Endothelial cell of umbilical vein (primary cell): ENCODE results near the gene UNC5A. TPM values are rescaled to one million over a fixed set of nuclear protein-coding genes. Genes with fewer than 3 reads are reported as not detected.

ENCODE experiments used
- BruUV-seq: library from RNA; stranded (reverse); fragments of 400-500 nt; replicated peaks from 2 replicates; lab custom pipeline; 2021; lab: Mats Ljungman, UMichigan
- CTCF ChIA-PET: fragments of 300-600, 350-600 bp; sonication (Branson Sonifier 250); formaldehyde crosslinking; loops from one replicate; lab custom pipeline; 2021; ENCODE audit warnings: antibody characterized with exemption, inconsistent platforms; lab: Charles Lee
- POLR2A ChIA-PET: fragments of 300-600, 350-600 bp; sonication (Branson Sonifier 250); formaldehyde crosslinking; loops from one replicate; lab custom pipeline; 2021; ENCODE audit warnings: antibody characterized with exemption, inconsistent platforms; lab: Charles Lee
- DNase-seq: peaks from one replicate; pipeline ENCODE4 v3.0.0-alpha.2; 2011; ENCODE audit warnings: low read depth, low spot score
- FAIRE-seq: peaks from 2 replicates; lab custom pipeline; 2011; peaks lifted over from hg19 to GRCh38; lab: Jason Lieb, UNC
- H2AFZ ChIP-seq: 2 replicates; pipeline ENCODE4 v1.6.0; 2012; ENCODE audit warnings: low read depth, low read length, control low read depth, inconsistent platforms
- H3K27ac ChIP-seq: 2 replicates; pipeline ENCODE4 v1.5.1; 2011; ENCODE audit warnings: low read depth, mild to moderate bottlenecking, control low read depth, low read length, moderate library complexity; ENCODE audit not compliant: insufficient read depth
- H3K27me3 ChIP-seq, 2 experiments: 2 replicates each; pipeline versions ENCODE4 v1.6.0 to v1.6.1; 2011; ENCODE audit warnings: low read length in 2 of 2, mixed read lengths in 1 of 2; ENCODE audit not compliant: control insufficient read depth in 2 of 2, insufficient read depth in 2 of 2
- H3K36me3 ChIP-seq, 2 experiments: 2 replicates in 1 of 2; 3 replicates in 1 of 2; pipeline ENCODE4 v1.5.1; 2011; ENCODE audit warnings: low read length in 2 of 2, mild to moderate bottlenecking in 1 of 2, moderate library complexity in 1 of 2; ENCODE audit not compliant: control insufficient read depth in 2 of 2, insufficient read depth in 2 of 2; ENCODE audit errors: extremely low read depth in 1 of 2
- H3K4me1 ChIP-seq: 3 replicates; pipeline ENCODE4 v1.5.1; 2011; ENCODE audit warnings: mild to moderate bottlenecking, low read length; ENCODE audit not compliant: control insufficient read depth, insufficient read depth; ENCODE audit errors: extremely low read depth
- H3K4me2 ChIP-seq: 2 replicates; pipeline ENCODE4 v1.6.1; 2011; ENCODE audit warnings: low read length, control low read depth, mixed read lengths; ENCODE audit not compliant: insufficient read depth
- H3K4me3 ChIP-seq, 3 experiments: fragments of 200-600 bp in 1 of 3; sonication (generic), shearing (Covaris generic) in 1 of 3; replicated peaks in 1 of 3; 2 replicates each; pipeline ENCODE4 v1.5.1; 2011 to 2016; ENCODE audit warnings: control low read depth in 3 of 3, low read length in 3 of 3, mild to moderate bottlenecking in 2 of 3, inconsistent platforms in 1 of 3, low read depth in 1 of 3, moderate library complexity in 1 of 3; ENCODE audit not compliant: insufficient read depth in 1 of 3
- H3K79me2 ChIP-seq: 2 replicates; pipeline ENCODE4 v1.6.0; 2012; ENCODE audit warnings: low read length, inconsistent platforms; ENCODE audit not compliant: control insufficient read depth, insufficient read depth
- H3K9ac ChIP-seq: replicated peaks from 2 replicates; pipeline ENCODE3; 2011; ENCODE audit warnings: low read length, control low read depth; ENCODE audit not compliant: insufficient read depth; ENCODE audit errors: extremely low read depth
- H3K9me1 ChIP-seq: replicated peaks from 3 replicates; pipeline ENCODE4 v1.6.0; 2011; ENCODE audit warnings: mild to moderate bottlenecking, low read length; ENCODE audit not compliant: control insufficient read depth, insufficient read depth; ENCODE audit errors: extremely low read depth
- H3K9me3 ChIP-seq: replicated peaks from 2 replicates; pipeline ENCODE4 v1.5.1; 2012; ENCODE audit warnings: low read length, inconsistent platforms; ENCODE audit not compliant: control insufficient read depth, insufficient read depth
- H4K20me1 ChIP-seq: replicated peaks from 2 replicates; pipeline ENCODE3; 2011; ENCODE audit warnings: mild to moderate bottlenecking, low read length; ENCODE audit not compliant: control insufficient read depth, insufficient read depth; ENCODE audit errors: extremely low read depth
- EZH2 ChIP-seq: IDR thresholded peaks from 2 replicates; pipeline ENCODE4 v1.6.1; 2012; ENCODE audit warnings: borderline replicate concordance, low read depth, mild to moderate bottlenecking, moderate library complexity, low read length, inconsistent platforms; ENCODE audit not compliant: severe bottlenecking
- FOS ChIP-seq: IDR thresholded peaks from 2 replicates; pipeline ENCODE4 v1.6.1; 2011; ENCODE audit warnings: mild to moderate bottlenecking, low read length, moderate library complexity, borderline replicate concordance; ENCODE audit not compliant: insufficient read depth
- GATA2 ChIP-seq: IDR thresholded peaks from 2 replicates; pipeline ENCODE4 v1.7.0; 2011; ENCODE audit warnings: low read depth, mild to moderate bottlenecking, moderate library complexity, mixed read lengths, low read length; ENCODE audit not compliant: insufficient read length, insufficient read depth
- JUN ChIP-seq: IDR thresholded peaks from 2 replicates; pipeline ENCODE4 v1.6.1; 2011; ENCODE audit warnings: borderline replicate concordance, low read depth; ENCODE audit not compliant: insufficient read length, insufficient read depth
- MYC ChIP-seq: IDR thresholded peaks from one replicate; pipeline ENCODE4 v1.6.1; 2011; ENCODE audit warnings: mild to moderate bottlenecking, low read depth, low read length
- POLR2A ChIP-seq: IDR thresholded peaks from 2 replicates; pipeline ENCODE4 v1.6.1; 2012; ENCODE audit warnings: low read depth, mild to moderate bottlenecking, control low read depth, low read length
- POLR2AphosphoS5 ChIP-seq: IDR thresholded peaks from 2 replicates; pipeline ENCODE4 v1.6.1; 2012; ENCODE audit warnings: low read depth, mild to moderate bottlenecking, control low read depth, low read length, moderate library complexity; ENCODE audit not compliant: insufficient read depth
- dilution Hi-C: fragments of 300-500 bp; cut with MboI; formaldehyde crosslinking; loops from one replicate; pipeline ENCODE4 v1.15.0; 2019; ENCODE audit warnings: low sequenced_read_pairs; ENCODE audit not compliant: extremely low pct_ligation_motif_present
- intact Hi-C: fragments of 100-400 bp; cut with micrococcal nuclease; formaldehyde crosslinking; loops from one replicate; pipeline ENCODE4 v1.10.0; 2022
- polyA plus RNA-seq, 4 experiments: library from polyadenylated mRNA; depleted of rRNA in 3 of 4; stranded (reverse) in 3 of 4; unstranded in 1 of 4; fragments of >200 nt; gene quantifications; 2 replicates each; pipeline versions ENCODE4 v1.2.1 to v1.2.3, GENCODE V29; 2011 to 2012; ENCODE audit warnings: missing spikeins in 1 of 4
- total RNA-seq: library from RNA; stranded (reverse); gene quantifications from 2 replicates; pipeline ENCODE4 v1.2.3, GENCODE V29; 2021
- TF ChIP-seq, protein P1 (sequence below), 2 donors: IDR thresholded peaks; 1 replicate in 1 of 2; 2 replicates in 1 of 2; pipeline ENCODE4 v1.5.1; 2011; ENCODE audit warnings: low read length in 2 of 2, mild to moderate bottlenecking in 2 of 2, moderate library complexity in 2 of 2, control low read depth in 1 of 2, inconsistent platforms in 1 of 2, low read depth in 1 of 2; ENCODE audit not compliant: insufficient read depth in 1 of 2; ENCODE audit errors: extremely low read depth in 1 of 2
- TF ChIP-seq, protein P2 (sequence below): IDR thresholded peaks from 2 replicates; pipeline ENCODE4 v1.6.1; 2011; ENCODE audit not compliant: insufficient read depth, insufficient read length

The UNC5A gene
- total and polyA plus RNA-seq, 2 donors (not counting 3 experiments of a cell fraction or from before 2014, with no cell fraction given) = 0.08 to 0.22 TPM

DNA sequence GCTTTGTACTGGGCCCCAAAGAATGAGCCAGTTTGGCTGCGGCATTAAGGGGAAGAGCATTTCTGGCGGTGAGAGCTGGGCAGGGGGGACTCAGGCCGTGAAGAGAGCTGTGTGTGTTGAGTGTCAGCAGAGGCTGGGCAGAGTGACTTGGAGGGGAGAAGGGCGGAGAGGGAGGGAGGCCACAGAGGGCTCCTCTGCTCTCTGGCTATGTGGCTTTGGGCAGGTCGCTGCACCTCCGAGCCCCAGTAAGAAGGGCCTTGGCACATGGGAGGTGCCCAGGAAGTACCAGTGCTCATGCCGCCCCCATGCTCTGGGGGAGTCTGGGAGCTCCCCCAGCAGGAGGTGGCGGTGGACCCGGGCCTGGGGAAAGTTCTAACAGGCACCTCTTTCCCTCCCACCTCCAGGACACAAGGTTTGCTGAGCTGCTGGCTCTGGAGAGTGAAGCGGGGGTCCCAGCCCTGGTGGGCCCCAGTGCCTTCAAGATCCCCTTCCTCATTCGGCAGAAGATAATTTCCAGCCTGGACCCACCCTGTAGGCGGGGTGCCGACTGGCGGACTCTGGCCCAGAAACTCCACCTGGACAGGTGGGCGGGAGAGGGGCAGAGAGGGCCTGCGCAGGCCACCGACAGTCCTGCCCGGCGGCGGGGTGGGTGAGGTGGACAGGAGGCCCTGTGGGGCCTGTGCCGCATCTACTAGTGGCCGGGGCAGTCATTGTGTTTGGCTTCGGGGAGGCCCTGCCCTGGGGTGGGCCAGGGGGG, 68.7 kb downstream of the UNC5A start:
- FAIRE-seq (no peak), DNase-seq (no peak)
- Histone ChIP-seq H3K9me3 (no peaks in the 10 kb centered on the region), H2AFZ (no peak overlapping the region), H3K4me3 (no peak overlapping the region), H3K36me3 (no peaks in the 10 kb centered on the region), H3K9me1 (no peaks in the 10 kb centered on the region), H3K27ac (no peak overlapping the region), H4K20me1 (no peaks in the 10 kb centered on the region), H3K4me2 (no peak overlapping the region), H3K27me3 (no peaks in the 10 kb centered on the region), H3K9ac (no peak overlapping the region), H3K79me2 (no peaks in the 10 kb centered on the region), H3K4me1 (no peaks in the 10 kb centered on the region)
- intact Hi-C loops = no loop called here
- dilution Hi-C loops = no loop called here
- no TSS peak for BruUV-seq
- CTCF ChIA-PET = interaction anchor here (1.1 to 1.4 kb wide), 3 partner anchors 8 to 219 kb away, joined by 3 to 4 read pairs (median 4); no protein-coding TSS in a partner anchor
- TF ChIP-seq JUN = no peak
- POLR2A ChIA-PET = interaction anchor here (0.9 kb wide), 1 partner anchor 128 kb away, joined by 3 read pairs; the partner anchor contains the start of gene UIMC1

DNA sequence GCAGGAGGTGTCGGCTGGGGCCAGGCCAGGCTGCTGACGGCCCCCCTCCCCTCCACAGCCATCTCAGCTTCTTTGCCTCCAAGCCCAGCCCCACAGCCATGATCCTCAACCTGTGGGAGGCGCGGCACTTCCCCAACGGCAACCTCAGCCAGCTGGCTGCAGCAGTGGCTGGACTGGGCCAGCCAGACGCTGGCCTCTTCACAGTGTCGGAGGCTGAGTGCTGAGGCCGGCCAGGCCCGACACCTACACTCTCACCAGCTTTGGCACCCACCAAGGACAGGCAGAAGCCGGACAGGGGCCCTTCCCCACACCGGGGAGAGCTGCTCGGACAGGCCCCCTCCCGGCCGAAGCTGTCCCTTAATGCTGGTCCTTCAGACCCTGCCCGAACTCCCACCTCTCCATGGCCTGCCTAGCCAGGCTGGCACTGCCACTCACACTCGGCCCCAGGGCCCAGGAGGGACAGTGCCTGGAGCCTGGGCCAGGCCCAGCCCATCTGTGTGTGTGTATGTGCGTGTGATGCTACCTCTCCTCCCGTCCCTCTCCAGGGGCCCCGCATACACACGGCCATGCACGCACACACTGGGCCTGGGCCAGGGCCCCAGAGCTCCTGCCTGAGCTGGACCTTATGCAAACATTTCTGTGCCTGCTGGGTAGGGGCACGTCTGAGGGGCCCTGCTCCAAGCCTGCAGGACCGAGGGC, 69.5 kb downstream of the UNC5A start:
- FAIRE-seq (no peak), DNase-seq (no peak)
- H3K36me3 ChIP-seq = no peaks in the 10 kb centered on the region
- no peaks in the 10 kb centered on the region for H3K4me1 ChIP-seq
- H2AFZ ChIP-seq = no peak overlapping the region
- H3K9me3 ChIP-seq = no peaks in the 10 kb centered on the region
- H3K4me2 ChIP-seq = no peak overlapping the region
- no peak overlapping the region for H3K4me3 ChIP-seq
- H3K27ac ChIP-seq = no peak overlapping the region
- no peaks in the 10 kb centered on the region for H3K79me2 ChIP-seq
- no peak overlapping the region for H3K9ac ChIP-seq
- ChIA-PET POLR2A (interaction anchor here (0.9 kb wide), 1 partner anchor 127 kb away, joined by 3 read pairs; the partner anchor contains the start of gene UIMC1), CTCF (interaction anchor here (1.1 kb wide), 2 partner anchors 9 to 219 kb away, joined by 3 read pairs; no protein-coding TSS in a partner anchor)
- dilution Hi-C loops = no loop called here
- intact Hi-C loops = loop anchor here (10.0 kb wide), 1 partner anchor 215 kb away; no protein-coding TSS in a partner anchor
- H3K27me3 ChIP-seq = peaks cover 0 to 2% of the 10 kb centered on the region in 2 experiments
- no TSS peak for BruUV-seq
- no peaks in the 10 kb centered on the region for H4K20me1 ChIP-seq
- no peaks in the 10 kb centered on the region for H3K9me1 ChIP-seq
- TF ChIP-seq POLR2AphosphoS5 (no peak), POLR2A (no peak), JUN (no peak), GATA2 (no peak), EZH2 (no peak), MYC (no peak), FOS (no peak)
- TF ChIP-seq, protein P1, sequence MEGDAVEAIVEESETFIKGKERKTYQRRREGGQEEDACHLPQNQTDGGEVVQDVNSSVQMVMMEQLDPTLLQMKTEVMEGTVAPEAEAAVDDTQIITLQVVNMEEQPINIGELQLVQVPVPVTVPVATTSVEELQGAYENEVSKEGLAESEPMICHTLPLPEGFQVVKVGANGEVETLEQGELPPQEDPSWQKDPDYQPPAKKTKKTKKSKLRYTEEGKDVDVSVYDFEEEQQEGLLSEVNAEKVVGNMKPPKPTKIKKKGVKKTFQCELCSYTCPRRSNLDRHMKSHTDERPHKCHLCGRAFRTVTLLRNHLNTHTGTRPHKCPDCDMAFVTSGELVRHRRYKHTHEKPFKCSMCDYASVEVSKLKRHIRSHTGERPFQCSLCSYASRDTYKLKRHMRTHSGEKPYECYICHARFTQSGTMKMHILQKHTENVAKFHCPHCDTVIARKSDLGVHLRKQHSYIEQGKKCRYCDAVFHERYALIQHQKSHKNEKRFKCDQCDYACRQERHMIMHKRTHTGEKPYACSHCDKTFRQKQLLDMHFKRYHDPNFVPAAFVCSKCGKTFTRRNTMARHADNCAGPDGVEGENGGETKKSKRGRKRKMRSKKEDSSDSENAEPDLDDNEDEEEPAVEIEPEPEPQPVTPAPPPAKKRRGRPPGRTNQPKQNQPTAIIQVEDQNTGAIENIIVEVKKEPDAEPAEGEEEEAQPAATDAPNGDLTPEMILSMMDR (IDR thresholded peaks at IDR 0.05; ENCODE audit: extremely low read depth in 1 of 2, insufficient read depth in 1 of 2, low read depth in 1 of 2, low read length in 2 of 2) = no peak
- TF ChIP-seq, protein P2, sequence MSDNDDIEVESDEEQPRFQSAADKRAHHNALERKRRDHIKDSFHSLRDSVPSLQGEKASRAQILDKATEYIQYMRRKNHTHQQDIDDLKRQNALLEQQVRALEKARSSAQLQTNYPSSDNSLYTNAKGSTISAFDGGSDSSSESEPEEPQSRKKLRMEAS = no peak
